HG03103 (cell line): Measurements from ENCODE around the gene BRD1.
"Not testable (repeated sequence)": the region's sequence is repeated elsewhere in the genome, so short reads cannot be mapped to it uniquely, and the experiment has no call there.

Source experiments
- ATAC-seq: cut with Tn5 transposase; IDR thresholded peaks from one replicate; pipeline ENCODE4 v1.9.1; 2021; ENCODE audit warnings: low read depth; ENCODE audit not compliant: unreplicated experiment

BRD1 gene

GRCh38 chr22:49853981-49854831 lies 26.5 kb upstream of the BRD1 start:
- no peak for ATAC-seq

- ATAC-seq: peak; percentile 63
These were observed 25.5 kb upstream of the BRD1 start, which contains the start of gene ZBED4 for GRCh38 chr22:49852898-49853894. Gene ZBED4 (plus strand): TSS chr22:49853844. CDS start chr22:49883663, 29,819 bp downstream.

GRCh38 chr22:49852568-49852897 lies 24.9 kb upstream of the BRD1 start:
- not testable (repeated sequence) for ATAC-seq

- no peak for ATAC-seq
These were observed 23.5 kb upstream of the BRD1 start for GRCh38 chr22:49850959-49851802.

GRCh38 chr22:49850021-49850911 lies 22.6 kb upstream of the BRD1 start:
- ATAC-seq: no peak

- ATAC-seq: no peak
These were observed 21.7 kb upstream of the BRD1 start for GRCh38 chr22:49849161-49850020.

- ATAC-seq: no peak
These were observed 21.1 kb upstream of the BRD1 start for GRCh38 chr22:49848690-49849160.

- no peak for ATAC-seq
These were observed 20.3 kb upstream of the BRD1 start for GRCh38 chr22:49847751-49848689.

- no peak for ATAC-seq
These were observed 18.2 kb upstream of the BRD1 start for GRCh38 chr22:49845666-49846459.

- no peak for ATAC-seq
These were observed 17.6 kb upstream of the BRD1 start for GRCh38 chr22:49845241-49845640.

- no peak for ATAC-seq
These were observed 11.4 kb upstream of the BRD1 start for GRCh38 chr22:49838771-49839717.

- no peak for ATAC-seq
These were observed 5.8 kb upstream of the BRD1 start for GRCh38 chr22:49833340-49834007.

GRCh38 chr22:49829044-49829853 lies 1.6 kb upstream of the BRD1 start:
- no peak for ATAC-seq

GRCh38 chr22:49828599-49828965 lies 909 bp upstream of the BRD1 start:
- no peak for ATAC-seq
